ENCODE measurements around the gene GALNT17. TPM values are rescaled to one million over a fixed set of nuclear protein-coding genes. Genes with fewer than 3 reads are reported as not detected.

The GALNT17 gene
- total RNA-seq, 1 experiment from 2014 or later: not detected

DNA sequence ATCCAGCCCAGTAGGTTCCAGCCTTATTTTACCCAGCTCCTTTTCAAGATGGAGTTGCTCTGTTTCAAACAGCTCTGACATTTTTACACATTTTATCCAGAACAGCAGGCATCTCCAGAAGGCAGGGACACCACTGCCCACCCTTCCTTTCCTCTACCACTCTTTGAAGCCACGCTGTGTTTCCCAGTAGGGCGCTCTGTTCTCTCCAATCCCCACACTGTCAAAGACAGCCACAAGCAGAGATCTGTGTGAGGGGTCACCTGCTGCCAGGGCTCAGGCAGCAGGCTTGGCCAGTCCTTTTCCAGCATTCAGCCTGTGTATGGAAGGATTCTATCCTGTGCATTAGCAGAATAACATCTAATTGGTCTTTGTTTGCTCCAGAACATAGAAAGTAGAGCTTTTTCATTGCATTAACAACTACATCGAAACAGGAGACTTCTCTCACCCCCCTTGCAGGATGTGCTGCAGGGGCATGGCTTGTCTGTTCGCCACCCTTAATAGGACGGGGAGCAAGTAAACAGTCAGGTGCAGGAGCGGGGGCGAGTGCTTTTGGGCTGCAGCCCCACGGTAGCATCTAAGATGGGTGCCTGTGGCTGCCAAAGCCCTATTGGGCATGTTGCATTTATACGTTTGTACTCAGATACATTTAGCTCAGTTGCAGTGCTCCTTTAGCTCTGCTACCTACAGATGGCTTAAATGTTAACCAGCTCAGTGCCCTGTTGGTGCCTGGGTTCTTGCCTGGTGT is 326.1 kb downstream of the GALNT17 start:
- no peak for DNase-seq (ENCODE audit: low read depth)

DNA sequence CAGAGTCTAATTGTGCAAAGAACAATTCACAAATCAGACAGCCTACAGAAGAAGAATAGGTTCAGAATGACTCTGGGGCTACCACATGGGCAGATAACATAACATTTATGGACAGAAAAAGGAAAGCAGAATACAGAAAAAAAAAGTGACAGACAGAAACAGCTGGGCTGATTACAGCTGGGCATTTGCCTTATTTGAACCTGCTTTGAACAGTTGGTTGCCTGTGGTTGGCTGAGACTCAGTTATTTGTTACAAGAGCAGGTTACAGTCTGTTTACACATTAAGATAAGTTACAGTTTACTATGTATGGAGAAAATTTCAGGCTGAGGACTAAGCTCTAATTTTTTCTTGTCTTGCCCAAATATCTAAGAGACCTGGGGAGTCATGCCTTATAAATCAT is 327.2 kb downstream of the GALNT17 start:
- no peak for DNase-seq (ENCODE audit: low read depth)

DNA sequence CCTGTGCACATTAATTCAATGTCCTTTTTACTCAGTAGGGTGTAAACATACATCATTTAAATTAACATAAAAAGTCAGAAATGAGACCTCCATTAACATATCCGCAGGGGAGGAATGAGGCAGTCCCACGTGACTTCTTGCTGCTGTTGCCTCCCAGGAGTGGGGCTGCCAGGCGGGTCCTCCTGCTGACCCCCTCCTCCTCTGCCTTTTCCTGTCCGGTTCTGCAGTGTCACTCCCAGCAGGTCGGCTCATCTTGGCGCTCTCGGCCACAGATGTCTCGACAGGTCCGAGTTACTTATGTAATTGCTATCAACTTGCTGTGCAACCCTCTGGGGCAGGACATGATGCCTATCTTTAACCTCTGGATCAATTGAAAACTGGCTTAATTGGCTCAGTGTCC is 329.6 kb downstream of the GALNT17 start:
- DNase-seq (ENCODE audit: low read depth): no peak

DNA sequence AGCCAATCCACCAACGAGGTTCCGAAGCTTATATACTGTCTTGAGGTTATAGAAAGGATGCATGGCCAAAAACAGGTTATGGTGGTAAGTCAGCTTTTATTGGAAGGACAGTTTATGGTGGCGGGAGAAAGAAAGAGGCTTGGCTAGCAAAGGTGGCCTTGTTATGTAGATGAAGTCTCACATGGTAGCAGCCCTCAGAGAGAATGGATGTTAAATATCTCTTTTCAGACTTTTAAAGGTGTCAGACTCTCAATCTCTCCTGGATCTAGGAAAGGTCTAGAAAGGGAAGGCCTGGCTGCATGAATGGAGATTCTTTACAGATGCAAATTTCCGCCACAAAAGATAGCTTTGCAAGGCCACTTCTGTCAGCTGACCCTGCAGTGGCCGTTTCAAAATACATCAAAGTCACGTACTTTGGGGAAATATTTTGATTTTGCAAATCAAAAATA is 333.8 kb downstream of the GALNT17 start:
- no peak for DNase-seq (ENCODE audit: low read depth)

DNA sequence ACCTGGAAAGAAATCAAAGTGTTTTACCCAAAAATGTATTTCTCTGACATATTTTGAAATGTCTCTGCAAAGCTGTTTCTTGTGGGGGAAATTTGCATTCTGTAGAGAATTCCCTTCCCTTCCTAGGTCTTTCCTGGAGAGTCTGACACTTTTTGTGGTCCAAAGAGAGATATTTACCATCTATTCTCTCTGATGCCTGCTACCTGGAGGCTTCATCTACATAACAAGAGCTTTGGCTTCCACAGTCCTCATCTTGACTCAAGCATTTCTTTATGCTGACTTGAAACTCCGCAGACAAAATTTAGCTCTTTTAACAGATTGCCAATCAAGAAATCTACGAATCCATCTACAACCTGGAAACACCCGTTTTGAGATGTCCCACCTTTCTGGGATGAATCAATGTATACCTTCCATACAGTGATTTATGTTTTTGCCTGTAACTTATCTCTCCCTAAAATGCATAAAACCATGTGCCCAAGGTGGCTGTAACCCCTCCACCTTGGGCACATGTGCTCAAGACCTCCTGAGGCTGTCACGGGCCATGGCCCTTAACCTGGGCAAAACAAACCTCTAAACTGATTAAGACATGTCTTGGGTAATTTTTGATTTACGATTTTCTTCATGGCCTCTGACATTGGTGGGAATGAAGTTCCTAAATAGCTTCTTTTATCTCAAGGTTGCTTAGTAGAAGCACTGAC is 334.7 kb downstream of the GALNT17 start:
- no peak for DNase-seq (ENCODE audit: low read depth)

DNA sequence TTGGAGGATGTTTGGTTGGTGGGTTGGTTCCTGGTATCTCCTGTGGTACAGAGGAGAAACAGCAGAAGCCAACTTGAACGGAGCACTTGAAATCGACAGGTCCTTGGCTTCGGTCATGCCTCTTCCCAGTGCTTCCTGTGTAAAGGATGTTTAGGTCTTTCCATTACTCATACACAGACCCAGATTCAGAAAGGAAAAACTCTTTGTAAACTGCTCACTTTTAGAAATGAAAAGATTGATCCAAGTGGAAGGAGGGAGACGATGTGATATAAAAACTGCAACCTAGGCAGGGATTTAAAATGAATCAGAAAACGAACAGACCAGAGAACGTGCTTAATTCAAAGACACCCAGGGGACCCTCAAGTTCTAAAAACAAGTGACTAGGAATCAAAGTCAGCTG is 338.4 kb downstream of the GALNT17 start:
- no peak for DNase-seq (ENCODE audit: low read depth)

DNA sequence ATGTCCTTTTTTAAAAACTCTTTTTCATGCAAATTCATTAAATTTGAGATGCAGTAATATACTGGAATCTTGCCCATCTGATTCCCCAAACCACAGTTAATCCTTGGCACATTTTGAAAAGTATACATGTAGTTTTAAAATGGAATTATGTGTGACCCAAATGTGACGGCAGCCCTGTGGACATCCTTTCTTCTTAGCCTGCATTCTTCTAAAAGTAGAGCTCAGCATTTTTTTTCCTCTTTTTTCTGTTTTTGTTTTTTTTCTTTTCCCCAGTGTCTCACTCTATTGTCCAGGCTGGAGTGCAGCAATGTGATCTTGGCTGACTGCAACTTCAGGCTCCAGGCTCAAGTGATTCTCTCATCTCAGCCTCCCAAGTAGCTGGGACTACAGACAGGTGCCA is 338.9 kb downstream of the GALNT17 start:
- no peak for DNase-seq (ENCODE audit: low read depth)

DNA sequence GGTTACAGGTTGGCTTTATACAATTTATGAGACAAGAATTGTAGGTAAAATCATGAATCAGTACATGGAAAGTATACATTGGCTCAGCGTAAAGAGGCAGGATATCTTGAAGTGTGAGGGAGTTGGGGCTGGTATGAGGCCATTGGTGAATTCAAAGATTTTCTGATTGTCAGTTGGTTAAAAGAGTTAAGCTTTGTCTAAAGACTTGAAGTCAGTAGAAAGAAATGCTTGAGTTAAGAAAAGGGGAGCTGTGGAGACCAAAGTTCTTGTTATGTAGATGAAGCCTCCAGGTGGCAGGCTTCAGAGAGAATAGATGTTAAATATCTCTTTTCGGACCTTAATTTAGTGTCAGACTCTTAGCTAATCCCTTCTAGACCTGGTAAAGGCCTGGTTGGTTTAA is 341.0 kb downstream of the GALNT17 start:
- no peak for DNase-seq (ENCODE audit: low read depth)

DNA sequence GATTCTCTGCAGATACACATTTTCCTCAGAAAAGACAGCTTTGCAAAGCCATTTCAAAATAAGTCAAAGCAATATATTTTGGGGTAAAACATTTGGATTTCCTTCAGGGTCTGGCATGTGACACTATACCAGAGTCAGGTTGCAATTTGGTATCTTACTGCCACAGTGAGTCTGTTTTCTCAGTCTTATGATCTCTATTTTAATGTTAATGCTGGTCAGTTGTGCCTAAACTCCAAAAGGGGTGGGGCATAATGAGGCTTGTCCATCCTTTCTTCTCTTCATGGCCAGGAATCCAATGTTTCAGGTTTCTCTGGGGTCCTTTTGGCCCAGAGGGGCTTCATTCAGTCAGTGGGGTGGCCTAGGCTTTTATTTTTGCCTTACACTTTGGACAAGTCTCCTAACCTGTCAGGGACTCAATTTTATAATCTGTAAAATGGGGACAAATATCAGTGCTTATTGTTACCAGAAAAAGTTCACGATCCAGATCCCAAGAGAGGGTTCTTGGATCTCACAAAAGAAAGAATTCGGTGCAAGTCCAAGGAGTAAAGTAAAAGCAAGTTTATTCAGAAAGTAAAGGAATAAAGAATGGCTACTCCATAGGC is 341.5 kb downstream of the GALNT17 start:
- no peak for DNase-seq (ENCODE audit: low read depth)

DNA sequence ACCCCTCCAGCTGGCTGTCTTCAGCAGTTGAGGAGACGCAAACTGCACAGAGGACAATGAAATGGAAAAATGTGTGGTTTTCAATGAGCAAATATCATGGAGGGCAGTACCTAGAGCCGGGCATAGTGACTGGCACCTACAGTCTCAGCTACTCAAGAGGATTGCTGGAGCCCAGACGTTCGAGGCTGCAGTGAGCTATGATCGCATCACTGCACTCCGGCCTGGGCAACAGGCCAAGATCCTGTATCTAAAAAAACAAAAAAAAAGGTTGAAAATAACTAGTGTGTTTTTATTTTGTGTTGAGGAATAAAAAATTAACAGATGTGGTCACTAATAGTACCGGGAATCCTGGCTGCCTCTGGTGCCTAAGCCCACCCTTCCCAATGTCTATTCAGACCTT is 345.5 kb downstream of the GALNT17 start:
- no peak for DNase-seq (ENCODE audit: low read depth)

DNA sequence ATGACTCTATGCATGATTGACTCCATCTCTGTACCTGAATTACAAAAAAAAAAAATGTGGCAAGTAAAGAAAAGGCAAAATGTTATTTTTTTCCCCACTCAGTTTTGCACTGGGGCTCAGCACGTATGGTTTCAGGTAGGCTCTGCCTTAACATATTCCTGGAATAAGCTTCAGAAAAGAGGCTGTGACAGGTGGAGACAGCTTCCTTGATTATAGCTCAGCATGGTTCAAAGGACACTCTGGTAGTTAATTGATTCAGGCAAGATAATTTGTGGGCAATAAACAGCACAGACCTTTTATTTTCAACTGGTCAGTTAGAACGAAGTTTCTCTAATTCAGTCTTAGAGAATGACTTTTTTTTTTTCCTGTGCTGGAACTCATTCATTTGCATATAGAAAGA is 347.3 kb downstream of the GALNT17 start:
- no peak for DNase-seq (ENCODE audit: low read depth)

DNA sequence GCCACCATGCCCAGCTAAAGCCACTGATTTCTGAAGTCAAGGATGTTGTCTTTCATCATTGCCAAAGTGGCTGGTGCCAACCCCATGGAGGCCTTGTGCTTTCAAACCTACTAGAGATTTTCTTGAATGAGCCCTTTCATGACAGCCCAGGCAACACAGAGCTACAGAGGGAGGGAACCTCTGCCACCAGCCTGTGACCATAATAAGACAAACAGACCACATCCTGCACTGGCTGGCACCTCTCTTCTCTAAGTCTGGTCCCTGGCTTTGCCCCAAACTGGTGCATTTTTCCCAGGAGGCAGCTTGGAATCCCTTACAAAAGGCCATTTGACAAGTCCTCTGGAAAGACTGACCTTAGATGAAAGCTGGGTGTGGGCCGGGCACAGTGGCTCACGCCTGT is 348.8 kb downstream of the GALNT17 start:
- no peak for DNase-seq (ENCODE audit: low read depth)

DNA sequence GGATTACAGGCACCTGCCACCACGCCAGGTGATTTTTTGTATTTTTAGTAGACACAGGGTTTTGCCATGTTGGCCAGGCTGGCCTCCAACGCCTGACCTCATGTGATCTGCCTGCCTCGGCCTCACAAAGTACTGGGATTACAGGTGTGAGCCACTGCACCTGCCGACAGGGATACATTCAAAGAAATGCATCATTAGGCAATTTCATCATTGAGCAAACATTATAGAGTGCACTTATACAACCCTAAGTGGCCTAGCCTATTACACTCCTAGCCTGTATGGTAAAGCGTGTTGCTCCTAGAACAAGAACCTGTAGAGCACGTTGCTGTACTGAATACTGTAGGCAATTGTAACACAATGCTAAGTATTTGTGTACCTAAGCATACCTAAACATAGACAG is 350.3 kb downstream of the GALNT17 start:
- DNase-seq (ENCODE audit: low read depth): no peak

DNA sequence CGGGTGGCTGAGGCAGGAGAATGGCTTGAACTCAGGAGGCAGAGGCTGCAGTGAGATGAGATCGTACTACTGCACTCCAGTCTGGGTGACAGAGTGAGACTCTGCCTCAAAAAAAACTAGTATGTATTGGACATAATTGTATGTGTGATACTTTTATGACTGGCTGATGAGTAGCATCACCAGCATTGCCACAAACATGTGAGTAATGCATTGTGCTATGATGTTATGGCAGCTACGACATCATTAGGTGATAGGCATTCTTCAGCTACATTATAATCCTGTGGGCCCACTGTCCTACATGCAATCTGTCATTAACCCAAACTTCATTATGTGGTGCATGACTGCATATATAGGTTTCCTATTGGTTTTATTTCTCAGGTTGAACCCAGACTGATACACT is 352.4 kb downstream of the GALNT17 start:
- DNase-seq (ENCODE audit: low read depth): no peak

DNA sequence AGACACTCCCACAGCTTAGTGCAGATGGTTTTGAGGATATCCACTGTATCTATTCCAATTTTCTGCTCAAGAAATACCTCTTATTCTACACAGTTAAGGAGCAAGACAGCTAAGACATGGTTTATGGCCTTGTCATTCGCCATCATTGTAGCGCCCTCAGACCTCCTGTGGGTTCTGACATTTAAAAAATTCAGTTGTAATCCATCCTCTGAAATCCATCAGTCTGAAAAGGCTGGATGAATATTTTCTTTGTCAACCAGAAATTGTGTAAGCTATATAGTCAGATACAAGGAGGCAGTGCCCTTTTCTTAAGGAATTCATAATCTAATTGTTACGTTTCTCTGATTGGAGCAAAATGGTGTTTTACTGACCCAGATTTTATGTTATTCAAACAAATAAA is 353.6 kb downstream of the GALNT17 start:
- DNase-seq (ENCODE audit: low read depth): no peak

DNA sequence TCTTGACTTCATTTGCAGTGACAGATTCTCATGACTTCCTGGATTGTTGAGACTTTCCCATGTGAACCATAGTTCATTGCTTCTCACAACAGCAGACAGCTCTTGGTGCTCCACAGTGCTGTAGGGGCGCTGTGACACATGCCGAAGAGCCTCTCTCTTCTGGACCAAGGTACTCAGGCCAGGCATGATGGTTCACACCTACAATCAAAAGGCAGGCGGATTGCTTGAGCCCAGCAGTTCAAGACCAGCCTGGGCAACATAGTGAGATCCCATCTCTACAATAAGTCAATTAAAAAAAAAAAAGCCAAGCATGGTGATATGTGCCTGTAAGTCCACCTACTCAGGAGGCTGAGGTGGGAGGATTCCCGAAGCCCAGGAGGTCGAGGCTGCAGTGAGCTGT is 354.5 kb downstream of the GALNT17 start:
- DNase-seq (ENCODE audit: low read depth): no peak

DNA sequence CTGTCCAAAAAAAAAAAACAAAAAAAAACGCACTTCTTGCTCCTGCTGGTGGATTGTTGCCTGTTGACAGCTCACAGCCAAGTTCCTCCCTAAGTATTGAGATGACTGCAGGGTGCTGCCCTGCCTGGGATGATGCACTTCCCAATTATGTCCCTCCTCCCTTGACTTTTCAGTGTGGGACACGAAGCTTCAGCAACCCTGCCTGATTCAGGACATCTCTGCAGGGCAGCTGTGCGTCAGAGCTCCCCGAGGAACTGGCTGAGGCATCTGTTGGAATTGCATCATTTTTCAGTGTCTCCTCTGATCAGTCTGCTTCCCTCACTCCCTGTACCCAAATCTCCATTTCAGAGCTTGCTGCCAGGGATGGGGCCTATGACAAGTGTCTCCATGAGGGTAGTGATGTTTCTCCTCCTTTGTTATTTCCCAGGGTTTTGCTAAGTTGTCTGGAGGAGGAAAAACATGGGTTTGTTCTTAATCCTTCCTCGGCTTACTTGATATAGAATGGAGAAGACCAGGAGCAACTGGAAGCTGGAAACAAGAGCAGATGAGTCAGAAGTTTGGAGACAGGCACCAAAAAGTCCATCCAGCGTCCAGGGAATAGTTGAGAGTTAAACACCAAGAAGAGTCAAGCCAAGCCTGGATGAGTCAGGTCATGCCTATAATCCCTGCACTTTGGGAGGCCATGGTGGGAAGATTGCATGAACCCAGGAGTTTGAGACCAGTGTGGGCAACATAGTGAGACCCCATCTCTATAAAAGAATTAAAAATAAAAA is 355.1 kb downstream of the GALNT17 start:
- no peak for DNase-seq (ENCODE audit: low read depth)

DNA sequence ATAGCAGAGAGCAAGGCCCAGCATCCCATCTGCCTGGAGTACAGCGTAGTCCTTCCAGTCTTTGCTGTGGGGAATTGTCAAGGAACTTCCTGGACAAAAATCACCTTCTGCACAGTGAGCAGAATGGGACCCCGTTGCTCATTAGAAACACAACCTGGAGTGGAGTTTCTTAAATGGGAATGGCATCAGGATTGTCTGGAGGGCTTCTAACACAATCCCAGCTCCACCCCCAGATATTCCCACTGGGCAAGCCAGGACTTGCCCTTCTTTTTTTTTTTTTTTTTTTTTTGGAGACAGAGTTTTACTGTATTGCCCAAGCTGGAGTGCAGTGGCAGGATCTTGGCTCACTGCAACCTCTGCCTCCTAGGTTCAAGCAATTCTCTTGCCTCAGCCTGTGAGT is 356.4 kb downstream of the GALNT17 start:
- no peak for DNase-seq (ENCODE audit: low read depth)

DNA sequence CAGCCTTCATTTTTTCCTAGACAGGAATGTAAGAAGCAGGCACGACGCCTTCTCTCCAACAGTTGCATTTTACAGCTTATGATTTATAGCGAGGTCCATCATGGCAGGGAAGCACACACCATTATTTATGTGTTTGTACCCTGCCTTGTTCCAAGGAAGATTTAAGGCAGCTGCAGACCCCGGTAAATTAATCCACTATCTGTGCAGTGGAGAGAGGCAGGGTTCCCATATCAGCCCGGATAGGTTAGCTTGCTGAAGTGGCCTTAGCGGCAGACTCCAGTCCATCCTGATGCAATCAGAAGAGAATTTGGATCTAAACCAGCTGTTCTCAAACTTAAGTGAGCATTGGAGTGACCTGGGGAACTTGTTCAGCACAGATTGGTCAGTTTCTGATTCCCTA is 359.4 kb downstream of the GALNT17 start:
- DNase-seq (ENCODE audit: low read depth): no peak

DNA sequence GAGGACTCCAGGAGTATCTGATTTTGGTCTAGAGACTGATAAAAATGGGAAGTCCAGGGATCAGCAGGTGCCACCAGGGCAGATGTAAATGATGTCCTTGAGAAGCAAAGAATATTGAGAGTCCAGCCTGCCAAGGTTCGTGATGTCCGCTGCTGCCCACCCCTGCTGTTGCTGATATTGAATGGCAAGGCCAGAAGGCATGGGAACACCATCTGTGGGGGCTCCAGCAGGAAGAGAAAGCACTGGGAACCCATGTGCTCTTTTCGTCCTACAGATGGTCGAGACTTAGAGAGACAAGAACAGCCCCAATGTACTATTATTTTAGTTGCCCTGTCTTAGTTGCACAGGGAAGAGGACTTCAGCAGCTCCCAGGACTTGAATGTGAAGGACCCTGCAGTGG is 363.9 kb downstream of the GALNT17 start:
- no peak for DNase-seq (ENCODE audit: low read depth)

DNA sequence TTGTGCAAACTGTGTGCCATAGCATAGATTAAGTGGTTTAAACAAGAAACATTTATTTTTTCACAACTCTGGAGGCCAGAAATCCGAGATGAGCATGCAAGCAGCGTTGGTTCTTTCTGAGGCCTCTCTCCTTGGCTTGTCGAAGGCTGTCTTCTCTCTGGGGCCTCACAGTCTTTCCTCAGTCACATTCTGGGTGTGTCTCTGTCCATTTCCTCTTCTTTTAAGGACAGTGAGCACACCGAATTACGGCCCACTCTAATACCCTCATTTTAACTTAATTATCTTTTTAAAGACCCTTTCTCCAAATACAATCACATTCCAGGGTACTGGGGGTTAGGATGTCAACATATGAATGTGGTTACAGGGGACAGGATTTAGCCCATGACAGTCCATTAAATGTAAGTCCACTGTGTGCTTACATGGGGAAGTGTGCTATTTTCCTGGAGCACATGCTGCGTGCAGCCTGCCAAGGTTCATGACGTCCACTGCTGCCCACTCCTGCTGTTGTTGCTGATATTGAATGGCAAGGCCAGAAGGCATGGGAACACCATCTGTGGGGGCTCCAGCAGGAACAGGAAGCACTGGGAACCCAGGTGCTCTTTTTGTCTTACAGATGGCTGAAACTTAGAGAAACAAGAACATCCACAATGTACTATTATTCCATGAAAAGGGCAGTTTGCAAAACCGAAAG is 365.5 kb downstream of the GALNT17 start:
- no peak for DNase-seq (ENCODE audit: low read depth)

DNA sequence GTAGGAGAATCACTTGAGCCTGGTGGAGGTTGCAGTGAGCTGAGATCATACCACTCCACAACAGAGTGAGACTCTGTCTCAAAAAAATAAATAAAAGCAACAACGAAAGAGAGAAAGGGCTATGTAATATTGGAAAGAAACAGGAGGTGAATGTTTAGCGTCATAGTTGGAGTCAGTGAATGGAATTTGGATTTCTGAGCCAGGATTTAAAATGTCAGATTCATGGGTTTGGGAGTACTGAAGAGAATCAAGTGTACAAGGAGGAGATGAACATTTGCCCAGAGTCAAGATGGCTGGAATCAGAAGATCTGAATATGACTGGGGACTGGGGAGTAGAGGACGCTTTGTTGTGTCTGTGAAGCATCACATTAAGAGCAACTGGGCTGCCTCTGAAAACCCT is 366.4 kb downstream of the GALNT17 start:
- DNase-seq (ENCODE audit: low read depth): no peak

Measured in Daoy (cell line).